ENCODE measurements around the gene DNMBP.

GRCh38 chr10:99843310-99843709 is 166.4 kb downstream of the DNMBP start:
- TF ChIP-seq POLR2A (IDR thresholded peaks at IDR 0.05; ENCODE audit: low read length) (no peak), GATA1 (IDR thresholded peaks at IDR 0.05; ENCODE audit: low read depth, low read length) (no peak)
